ENCODE measurements around the gene CERS4. TPM values are rescaled to one million over a fixed set of nuclear protein-coding genes. Genes with fewer than 3 reads are reported as not detected.

Gene CERS4
- total and polyA plus RNA-seq, 2 donors (not counting 1 experiment from before 2014, with no cell fraction given): 104 to 125 TPM

DNA sequence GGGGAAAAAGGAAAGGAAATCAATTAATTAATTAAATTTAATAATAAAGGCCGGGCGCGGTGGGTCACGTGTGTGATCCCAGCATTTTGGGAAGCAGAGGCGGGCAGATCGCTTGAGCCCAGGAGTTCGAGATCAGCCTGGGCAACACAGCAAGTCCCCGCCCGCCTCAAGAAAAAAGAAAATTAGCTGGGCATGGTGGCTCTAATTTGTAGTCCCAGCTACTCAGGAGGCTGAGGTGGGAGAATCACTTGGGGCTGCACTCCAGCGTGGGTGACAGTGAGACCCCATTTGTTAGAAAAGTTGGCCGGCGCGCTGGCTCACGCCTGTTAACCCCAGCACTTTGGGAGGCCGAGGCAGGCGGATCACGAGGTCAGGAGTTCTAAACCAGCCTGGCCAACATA lies 99.7 kb downstream of the CERS4 start:
- peak overlapping the region; percentile 44 to 68 (median 66) for H3K4me3 ChIP-seq (ENCODE audit: control extremely low read depth in 1 of 5, extremely low read depth in 1 of 5, insufficient read depth in 1 of 5, low read depth in 2 of 5, low read length in 4 of 5)
- no peak overlapping the region for H3K27ac ChIP-seq (ENCODE audit: low read length in 2 of 2)
- TF ChIP-seq CTCF (IDR thresholded peaks at IDR 0.05): no peak
- TF ChIP-seq EZH2 (IDR thresholded peaks at IDR 0.05; ENCODE audit: borderline replicate concordance, insufficient read depth, low read depth, low read length, poor library complexity, severe bottlenecking): no peak
- peaks cover 6% of the 10 kb centered on the region for H4K20me1 ChIP-seq (ENCODE audit: control insufficient read depth, insufficient read depth, low read length, poor library complexity, severe bottlenecking)
- Mint-ChIP-seq H3K9me3 (ENCODE audit: insufficient read depth) (no peaks in the 10 kb centered on the region), H3K4me3 (peak overlapping the region; percentile 93), H3K27me3 (no peaks in the 10 kb centered on the region), H3K4me1 (peaks cover 24% of the 10 kb centered on the region), H3K27ac (no peak overlapping the region)
- intact Hi-C loops (cut with micrococcal nuclease): loop anchor here (1.0 to 10.0 kb wide), 3 partner anchors 12 to 1114 kb away; partner anchors contain the start of genes NDUFA7, RAB11B and RPS28
- peaks cover 17% of the 10 kb centered on the region for H3K79me2 ChIP-seq (ENCODE audit: control insufficient read depth, insufficient read depth, low read length)
- POLR2A ChIA-PET: no interaction called here
- no peak for ATAC-seq (ENCODE audit: low read depth)
- CTCF ChIA-PET: interaction anchor here (1.3 kb wide), 1 partner anchor 12 kb away, joined by 3 read pairs; the partner anchor contains the start of genes NDUFA7 and RPS28
- H3K4me2 ChIP-seq (replicated peaks; ENCODE audit: low read depth, low read length, poor library complexity, severe bottlenecking): peak overlapping the region; percentile 86
- WGBS (ENCODE audit: insufficient coverage): 90% methylated on average over 12 of the region's 17 CpGs
- no peaks in the 10 kb centered on the region for H3K9me3 ChIP-seq (ENCODE audit: control extremely low read depth in 1 of 3, control insufficient read depth in 2 of 3, insufficient read depth in 1 of 3, low read length in 2 of 3)
- no peak overlapping the region for H2AFZ ChIP-seq (ENCODE audit: insufficient read depth, low read depth, low read length, poor library complexity, severe bottlenecking)
- DNase-seq: no peak
- H3K9ac ChIP-seq (ENCODE audit: low read length): peak overlapping the region; percentile 67
- peaks cover 2 to 15% of the 10 kb centered on the region in 2 experiments for H3K36me3 ChIP-seq (replicated peaks in 1 of 2; ENCODE audit: control extremely low read depth in 1 of 2, control insufficient read depth in 1 of 2, extremely low read depth in 1 of 2, insufficient read depth in 2 of 2, low read length in 1 of 2)
- peaks cover 7 to 18% of the 10 kb centered on the region in 2 donors for H3K4me1 ChIP-seq (ENCODE audit: control insufficient read depth in 2 of 2, insufficient read depth in 2 of 2, low read length in 2 of 2)
- no peaks in the 10 kb centered on the region for H3K27me3 ChIP-seq (replicated peaks in 1 of 4; ENCODE audit: control extremely low read depth in 1 of 4, control insufficient read depth in 3 of 4, insufficient read depth in 4 of 4, low read length in 3 of 4)

GRCh38 chr19:8310342-8311055 lies 101.3 kb downstream of the CERS4 start:
- Histone ChIP-seq H2AFZ (ENCODE audit: insufficient read depth, low read depth, low read length, poor library complexity, severe bottlenecking) (no peak overlapping the region), H3K9me3 (ENCODE audit: control extremely low read depth in 1 of 3, control insufficient read depth in 2 of 3, insufficient read depth in 1 of 3, low read length in 2 of 3) (no peaks in the 10 kb centered on the region), H3K4me3 (ENCODE audit: control extremely low read depth in 1 of 5, extremely low read depth in 1 of 5, insufficient read depth in 1 of 5, low read depth in 2 of 5, low read length in 4 of 5) (no peak overlapping the region), H3K79me2 (ENCODE audit: control insufficient read depth, insufficient read depth, low read length) (peaks cover 17% of the 10 kb centered on the region), H3K36me3 (replicated peaks in 1 of 2; ENCODE audit: control extremely low read depth in 1 of 2, control insufficient read depth in 1 of 2, extremely low read depth in 1 of 2, insufficient read depth in 2 of 2, low read length in 1 of 2) (peaks cover 3 to 25% of the 10 kb centered on the region in 2 experiments), H3K4me2 (replicated peaks; ENCODE audit: low read depth, low read length, poor library complexity, severe bottlenecking) (no peak overlapping the region), H3K27me3 (replicated peaks in 1 of 4; ENCODE audit: control extremely low read depth in 1 of 4, control insufficient read depth in 3 of 4, insufficient read depth in 4 of 4, low read length in 3 of 4) (no peaks in the 10 kb centered on the region), H3K27ac (ENCODE audit: low read length in 2 of 2) (no peak overlapping the region), H3K9ac (ENCODE audit: low read length) (no peak overlapping the region), H3K4me1 (ENCODE audit: control insufficient read depth in 2 of 2, insufficient read depth in 2 of 2, low read length in 2 of 2) (peaks cover 7 to 18% of the 10 kb centered on the region in 2 donors), H4K20me1 (ENCODE audit: control insufficient read depth, insufficient read depth, low read length, poor library complexity, severe bottlenecking) (peaks cover 6% of the 10 kb centered on the region)
- intact Hi-C loops (cut with micrococcal nuclease): no loop called here
- H3K27me3 Mint-ChIP-seq: no peaks in the 10 kb centered on the region
- POLR2A ChIA-PET: interaction anchor here (0.7 kb wide), 1 partner anchor 150 kb away, joined by 3 read pairs; no protein-coding TSS in a partner anchor
- no peak overlapping the region for H3K4me3 Mint-ChIP-seq
- CTCF ChIA-PET: interaction anchor here (0.9 to 1.8 kb wide), 2 partner anchors 9 to 269 kb away, joined by 4 to 5 read pairs; no protein-coding TSS in a partner anchor
- no peaks in the 10 kb centered on the region for H3K9me3 Mint-ChIP-seq (ENCODE audit: insufficient read depth)
- DNase-seq: no peak
- H3K27ac Mint-ChIP-seq: no peak overlapping the region
- no peak for ATAC-seq (ENCODE audit: low read depth)
- WGBS (ENCODE audit: insufficient coverage): 94% methylated on average over 14 of the region's 17 CpGs
- TF ChIP-seq EZH2 (IDR thresholded peaks at IDR 0.05; ENCODE audit: borderline replicate concordance, insufficient read depth, low read depth, low read length, poor library complexity, severe bottlenecking) (no peak), CTCF (IDR thresholded peaks at IDR 0.05) (no peak)
- peaks cover 24% of the 10 kb centered on the region for H3K4me1 Mint-ChIP-seq
